HepG2 (cell line): Measurements from ENCODE around the gene CIB2. TPM values are rescaled to one million over a fixed set of nuclear protein-coding genes. Genes with fewer than 3 reads are reported as not detected.

Experiments
- ATAC-seq: fragments of 200-7000 bp; cut with Tn5 transposase; 3 replicates; pipeline ENCODE4 v1.9.1; 2020; ENCODE audit warnings: mild to moderate bottlenecking, moderate library complexity
- BruUV-seq: library from RNA; stranded (reverse); fragments of 400-500 nt; replicated peaks from 2 replicates; lab custom pipeline; 2021; lab: Mats Ljungman, UMichigan
- CTCF ChIA-PET: fragments of 300-600 bp; formaldehyde crosslinking; extraction: SDS; loops from one replicate; lab custom pipeline; 2021; ENCODE audit warnings: low total read pairs, inconsistent platforms, low intra/inter-chr PET ratio; lab: Yijun Ruan, JAX
- POLR2A ChIA-PET: fragments of 350-600 bp; sonication (Branson Sonifier 250); formaldehyde crosslinking; loops from one replicate; lab custom pipeline; 2020; ENCODE audit warnings: antibody characterized with exemption, inconsistent platforms; lab: Yijun Ruan, JAX
- DNase-seq: peaks from one replicate; pipeline ENCODE4 v3.0.0-alpha.2; 2015; ENCODE audit warnings: low spot score
- FAIRE-seq: peaks from 3 replicates; lab custom pipeline; 2011; peaks lifted over from hg19 to GRCh38; lab: Jason Lieb, UNC
- H2AFZ ChIP-seq: one replicate; pipeline ENCODE4 v1.6.1; 2011; ENCODE audit warnings: low read length, inconsistent platforms
- H3K27ac ChIP-seq: fragments of 300-600 bp; 3 replicates; pipeline ENCODE4 v1.8.0; 2011; ENCODE audit warnings: mixed run types, mild to moderate bottlenecking, mixed read lengths, low read length, inconsistent platforms; ENCODE audit not compliant: insufficient read depth; ENCODE audit errors: extremely low read length
- H3K27me3 ChIP-seq, 2 experiments: fragments of 200-600 bp in 1 of 2; 2 replicates in 1 of 2; 3 replicates in 1 of 2; pipeline versions ENCODE4 v1.6.0 to v1.8.0; 2011; ENCODE audit warnings: low read length in 2 of 2, mild to moderate bottlenecking in 2 of 2, moderate library complexity in 2 of 2, inconsistent platforms in 1 of 2; ENCODE audit not compliant: insufficient read depth in 2 of 2, control insufficient read depth in 1 of 2
- H3K36me3 ChIP-seq, 2 experiments: fragments of 200-600 bp in 1 of 2; replicated peaks in 1 of 2; 2 replicates in 1 of 2; 3 replicates in 1 of 2; pipeline versions ENCODE4 v1.5.1 to v1.8.0; 2011; ENCODE audit warnings: low read length in 2 of 2, inconsistent platforms in 1 of 2; ENCODE audit not compliant: insufficient read depth in 2 of 2, control insufficient read depth in 1 of 2
- H3K4me1 ChIP-seq: 2 replicates; pipeline ENCODE4 v1.5.1; 2012; ENCODE audit warnings: low read length, inconsistent platforms; ENCODE audit not compliant: insufficient read depth
- H3K4me2 ChIP-seq: 2 replicates; pipeline ENCODE4 v1.6.0; 2011; ENCODE audit warnings: low read depth, low read length, inconsistent platforms
- H3K4me3 ChIP-seq, 3 experiments: fragments of 200-600 bp in 1 of 3; sonication (generic), shearing (Covaris generic) in 1 of 3; replicated peaks in 1 of 3; 2 replicates each; pipeline ENCODE4 v1.5.1; 2011 to 2016; ENCODE audit warnings: low read length in 3 of 3, inconsistent platforms in 2 of 3, low read depth in 2 of 3, mild to moderate bottlenecking in 2 of 3, control low read depth in 1 of 3, mixed read lengths in 1 of 3; ENCODE audit not compliant: insufficient read depth in 1 of 3
- H3K79me2 ChIP-seq: one replicate; pipeline ENCODE4 v1.6.1; 2011; ENCODE audit warnings: low read length, inconsistent platforms; ENCODE audit not compliant: insufficient read depth
- H3K9ac ChIP-seq: 2 replicates; pipeline ENCODE4 v1.6.0; 2011; ENCODE audit warnings: mild to moderate bottlenecking, low read depth, low read length, inconsistent platforms; ENCODE audit not compliant: insufficient read depth
- H3K9me3 ChIP-seq: 2 replicates; pipeline ENCODE4 v1.5.1; 2012; ENCODE audit warnings: mild to moderate bottlenecking, low read length
- H4K20me1 ChIP-seq: 2 replicates; pipeline ENCODE4 v1.6.0; 2011; ENCODE audit warnings: inconsistent platforms, mild to moderate bottlenecking, low read length, moderate library complexity; ENCODE audit not compliant: insufficient read depth
- ETS1 ChIP-seq: sonication (generic); formaldehyde crosslinking; IDR thresholded peaks from 2 replicates; pipeline ENCODE4 v1.4.0; 2020; ENCODE audit warnings: missing genetic modification reagents
- FLYWCH1 ChIP-seq: sonication (generic); formaldehyde crosslinking; IDR thresholded peaks from 2 replicates; pipeline ENCODE4 v1.8.1; 2023; ENCODE audit warnings: mild to moderate bottlenecking, missing genetic modification reagents
- KLF6 ChIP-seq: IDR thresholded peaks from 2 replicates; pipeline ENCODE4 v1.8.0; 2016; ENCODE audit warnings: missing biosample characterization, missing genetic modification reagents
- NFKB2 ChIP-seq: sonication (generic); formaldehyde crosslinking; IDR thresholded peaks from 2 replicates; pipeline ENCODE4 v1.4.0; 2020; ENCODE audit warnings: missing genetic modification reagents, borderline replicate concordance
- RERE ChIP-seq: IDR thresholded peaks from 2 replicates; pipeline ENCODE4 v1.6.1; 2016; ENCODE audit warnings: low read depth, missing genetic modification reagents, missing compliant biosample characterization
- RNF2 ChIP-seq: fragments of 450-650 bp; conservative IDR thresholded peaks from 2 replicates; pipeline ENCODE4 v1.6.1; 2016; ENCODE audit warnings: low read depth
- SP1 ChIP-seq, 2 experiments: fragments of 450-650 bp in 1 of 2; sonication (generic) in 1 of 2; formaldehyde crosslinking in 1 of 2; IDR thresholded peaks; 2 replicates each; pipeline versions ENCODE4 v1.4.0 to v1.6.1; 2016 to 2020; ENCODE audit warnings: missing genetic modification reagents in 1 of 2
- ZBTB10 ChIP-seq: sonication (generic); formaldehyde crosslinking; IDR thresholded peaks from 2 replicates; pipeline ENCODE4 v1.4.0; 2020; ENCODE audit warnings: missing genetic modification reagents, borderline replicate concordance
- ZBTB43 ChIP-seq: sonication (generic); formaldehyde crosslinking; conservative IDR thresholded peaks from 2 replicates; pipeline ENCODE4 v1.4.0; 2020; ENCODE audit warnings: missing genetic modification reagents
- ZFP90 ChIP-seq: sonication (generic); formaldehyde crosslinking; IDR thresholded peaks from 2 replicates; pipeline ENCODE4 v1.8.0; 2022; ENCODE audit warnings: missing genetic modification reagents, mild to moderate bottlenecking, inconsistent platforms, borderline replicate concordance
- ZNF30 ChIP-seq: sonication (generic); formaldehyde crosslinking; IDR thresholded peaks from 2 replicates; pipeline ENCODE4 v1.5.0; 2020; ENCODE audit warnings: mild to moderate bottlenecking, missing genetic modification reagents
- ZNF317 ChIP-seq: sonication (generic); formaldehyde crosslinking; IDR thresholded peaks from 2 replicates; pipeline ENCODE4 v1.5.0; 2020; ENCODE audit warnings: mild to moderate bottlenecking, missing genetic modification reagents
- ZSCAN9 ChIP-seq: IDR thresholded peaks from 2 replicates; pipeline ENCODE4 v1.6.1; 2016; ENCODE audit warnings: borderline replicate concordance
- WGBS: methylation state at CpG from one replicate; pipeline ENCODE4 v1.1.6; 2017; ENCODE audit warnings: low lambda C conversion rate; 5-methylcytosine and 5-hydroxymethylcytosine counted together
- in situ Hi-C: cut with HindIII; loops from 2 replicates; pipeline ENCODE4 v1.10.0; 2017; ENCODE audit warnings: low pct_unique_long_range_greater_than_20kb; ENCODE audit not compliant: extremely low pct_ligation_motif_present
- intact Hi-C: fragments of 100-400 bp; cut with micrococcal nuclease; formaldehyde crosslinking; loops from one replicate; pipeline ENCODE4 v1.10.0; 2022; ENCODE audit not compliant: unreplicated experiment
- polyA plus RNA-seq, 8 experiments: library from polyadenylated mRNA; depleted of rRNA in 3 of 8; stranded (reverse) in 7 of 8; unstranded in 1 of 8; fragments of >200 nt; fragmentation: Illumina TruSeq in 4 of 8; extraction: Trizol in 4 of 8; gene quantifications; 2 replicates each; pipeline versions ENCODE4 v1.2.1 to v1.2.3, GENCODE V29; 2011 to 2016; ENCODE audit warnings: low read depth in 4 of 8, missing spikeins in 1 of 8, mixed read lengths in 1 of 8; ENCODE audit not compliant: insufficient read depth in 1 of 8
- total RNA-seq, 5 experiments: library from RNA; depleted of rRNA; stranded (reverse); fragments of >200 nt; fragmentation: Illumina TruSeq; extraction: Trizol; gene quantifications; 2 replicates each; pipeline ENCODE4 v1.2.3, GENCODE V29; 2016; ENCODE audit warnings: low read depth in 1 of 5

The CIB2 gene
- total and polyA plus RNA-seq, 2 of the 13 experiments (the other 11 are each of a cell fraction or from before 2014, with no cell fraction given), result 1.4 to 1.5 TPM

- Histone ChIP-seq H3K4me1 (peaks cover 99% of the 10 kb centered on the region), H2AFZ (no peak overlapping the region), H3K9me3 (no peaks in the 10 kb centered on the region), H3K36me3 (no peaks in the 10 kb centered on the region), H3K27me3 (no peaks in the 10 kb centered on the region), H3K27ac (no peak overlapping the region), H3K79me2 (peaks cover 48% of the 10 kb centered on the region), H4K20me1 (no peaks in the 10 kb centered on the region), H3K4me3 (no peak overlapping the region), H3K9ac (no peak overlapping the region), H3K4me2 (no peak overlapping the region)
- DNase-seq (no peak), ATAC-seq (no peak), FAIRE-seq (no peak)
- in situ Hi-C loops, result no loop called here
- TF ChIP-seq RNF2 (no peak), ZFP90 (no peak), FLYWCH1 (CRISPR knock-in tag) (no peak), ZBTB43 (no peak), RERE (CRISPR knock-in tag) (no peak), ZSCAN9 (no peak), NFKB2 (CRISPR knock-in tag) (no peak), KLF6 (CRISPR knock-in tag) (no peak), ZBTB10 (CRISPR knock-in tag) (no peak), ZNF317 (no peak), ZNF30 (CRISPR knock-in tag) (no peak), ETS1 (CRISPR knock-in tag) (no peak), SP1 (IDR thresholded peaks at IDR 0.05) (no peak), SP1 (CRISPR knock-in tag; IDR thresholded peaks at IDR 0.05) (no peak)
- CTCF ChIA-PET, result interaction anchor here (0.8 kb wide), 1 partner anchor 39 kb away, joined by 3 read pairs; no protein-coding TSS in a partner anchor
- BruUV-seq, result no TSS peak
- POLR2A ChIA-PET, result no interaction called here
- intact Hi-C loops, result no loop called here
- WGBS, result 83% methylated on average over 7 of the region's 7 CpGs
Measured at GRCh38 chr15:78069052-78069414, 62.2 kb downstream of the CIB2 start.
